Testis (tissue), 3 donors: ENCODE data around the gene SKAP2. TPM values are rescaled to one million over a fixed set of nuclear protein-coding genes. Genes with fewer than 3 reads are reported as not detected.
A peak's percentile ranks its signal among the peaks of the same experiment; 100 is the strongest.

Experiments
- DNase-seq: peaks from one replicate; pipeline ENCODE4 v3.0.0-alpha.2; 2019
- H3K27ac ChIP-seq, 2 donors: fragments of 200-600 bp; sonication (generic); one replicate each; pipeline ENCODE4 v1.5.1; 2019
- H3K27me3 ChIP-seq: fragments of 200-600 bp; sonication (generic); one replicate; pipeline ENCODE4 v1.5.1; 2019
- H3K36me3 ChIP-seq: fragments of 200-600 bp; sonication (generic); one replicate; pipeline ENCODE4 v1.5.1; 2017; ENCODE audit warnings: low read depth; ENCODE audit errors: missing control alignments
- H3K4me1 ChIP-seq: fragments of 200-600 bp; sonication (generic); one replicate; pipeline ENCODE4 v1.5.1; 2019
- H3K4me3 ChIP-seq, 2 donors: fragments of 200-600 bp; sonication (generic); one replicate each; pipeline ENCODE4 v1.5.1; 2017 to 2019
- H3K9me3 ChIP-seq: fragments of 200-600 bp; sonication (generic); one replicate; pipeline ENCODE4 v1.5.1; 2017
- POLR2A ChIP-seq: fragments of 450-650 bp; IDR thresholded peaks from one replicate; pipeline ENCODE4 v1.6.1; 2017; ENCODE audit warnings: antibody characterized with exemption, mild to moderate bottlenecking, moderate library complexity
- WGBS, 2 donors: methylation state at CpG; one replicate each; pipeline ENCODE4 v1.1.5; 2018; 5-methylcytosine and 5-hydroxymethylcytosine counted together
- intact Hi-C: fragments of 100-400 bp; cut with DNase I; formaldehyde crosslinking; loops from one replicate; pipeline ENCODE4 v1.15.1; 2023; ENCODE audit warnings: low total_unique reads
- polyA plus RNA-seq: library from polyadenylated mRNA; stranded (reverse); fragments of 350-450 nt; fragmentation: Illumina TruSeq; extraction: RNeasy Lipid Tissue Mini Kit (QIAGEN cat#74804); gene quantifications from one replicate; pipeline ENCODE4 v1.2.3, GENCODE V29; 2014; ENCODE audit warnings: low read depth, low replicate concordance; ENCODE audit not compliant: insufficient read depth
- total RNA-seq, 2 donors: library from RNA; depleted of rRNA; stranded (reverse); fragments of >200 nt; gene quantifications; one replicate each; pipeline ENCODE4 v1.2.3, GENCODE V29; 2016
- TF ChIP-seq, protein P1 (sequence below), 3 experiments: fragments of 450-650 bp in 2 of 3; fragments of 200-600 bp in 1 of 3; sonication (generic) in 1 of 3; IDR thresholded peaks; one replicate each; pipeline ENCODE4 v1.5.1; 2016 to 2019; ENCODE audit warnings: antibody characterized with exemption in 3 of 3, mild to moderate bottlenecking in 2 of 3, moderate library complexity in 1 of 3

SKAP2 gene
- total and polyA plus RNA-seq, 3 donors from 2014 or later: 33.1 to 43.6 (median 33.9) TPM

DNA sequence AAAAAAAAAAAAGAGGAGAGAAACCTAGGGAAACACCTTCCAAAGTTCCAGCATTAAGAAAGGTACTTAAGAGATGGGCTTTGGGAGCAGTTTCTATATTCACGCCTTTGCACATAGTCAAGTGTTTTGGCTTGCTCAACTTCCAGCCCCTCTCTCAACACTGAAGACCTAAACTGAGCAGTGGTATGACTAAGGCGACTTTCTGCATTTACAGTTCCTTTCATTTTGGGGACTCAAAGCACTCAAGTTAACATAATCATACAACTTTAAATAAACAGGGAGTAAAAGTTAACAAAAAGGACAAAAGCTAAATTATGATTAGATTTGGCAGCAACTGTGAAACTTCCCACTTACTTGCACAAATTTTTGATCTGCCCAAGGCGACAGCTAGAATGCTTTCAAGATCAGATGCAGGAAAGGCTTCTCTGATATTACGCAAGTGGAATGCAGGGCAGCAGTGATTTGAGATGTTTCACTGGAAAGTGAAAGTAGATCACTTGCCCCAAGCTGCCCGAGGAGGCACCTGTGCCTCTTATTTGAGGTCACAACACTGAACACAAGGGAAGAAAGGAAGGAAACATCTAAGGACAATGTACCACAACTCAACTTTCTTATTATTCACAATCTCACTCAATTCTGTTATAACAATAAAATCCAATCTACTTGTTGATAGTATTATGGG is 199.5 kb downstream of the SKAP2 start:
- peak; percentile 66 for DNase-seq
- 51 to 53% methylated on average over 5 of the region's 5 CpGs for WGBS, 2 donors
- H3K27ac ChIP-seq: peak overlapping the region; percentile 57 to 65
- no peaks in the 10 kb centered on the region for H3K9me3 ChIP-seq
- H3K27me3 ChIP-seq: no peaks in the 10 kb centered on the region
- intact Hi-C loops: no loop called here
- no peak for TF ChIP-seq POLR2A
- TF ChIP-seq, protein P1, sequence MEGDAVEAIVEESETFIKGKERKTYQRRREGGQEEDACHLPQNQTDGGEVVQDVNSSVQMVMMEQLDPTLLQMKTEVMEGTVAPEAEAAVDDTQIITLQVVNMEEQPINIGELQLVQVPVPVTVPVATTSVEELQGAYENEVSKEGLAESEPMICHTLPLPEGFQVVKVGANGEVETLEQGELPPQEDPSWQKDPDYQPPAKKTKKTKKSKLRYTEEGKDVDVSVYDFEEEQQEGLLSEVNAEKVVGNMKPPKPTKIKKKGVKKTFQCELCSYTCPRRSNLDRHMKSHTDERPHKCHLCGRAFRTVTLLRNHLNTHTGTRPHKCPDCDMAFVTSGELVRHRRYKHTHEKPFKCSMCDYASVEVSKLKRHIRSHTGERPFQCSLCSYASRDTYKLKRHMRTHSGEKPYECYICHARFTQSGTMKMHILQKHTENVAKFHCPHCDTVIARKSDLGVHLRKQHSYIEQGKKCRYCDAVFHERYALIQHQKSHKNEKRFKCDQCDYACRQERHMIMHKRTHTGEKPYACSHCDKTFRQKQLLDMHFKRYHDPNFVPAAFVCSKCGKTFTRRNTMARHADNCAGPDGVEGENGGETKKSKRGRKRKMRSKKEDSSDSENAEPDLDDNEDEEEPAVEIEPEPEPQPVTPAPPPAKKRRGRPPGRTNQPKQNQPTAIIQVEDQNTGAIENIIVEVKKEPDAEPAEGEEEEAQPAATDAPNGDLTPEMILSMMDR (IDR thresholded peaks at IDR 0.05): no peak
- H3K36me3 ChIP-seq: no peaks in the 10 kb centered on the region
- H3K4me1 ChIP-seq: no peaks in the 10 kb centered on the region
- no peak overlapping the region for H3K4me3 ChIP-seq

DNA sequence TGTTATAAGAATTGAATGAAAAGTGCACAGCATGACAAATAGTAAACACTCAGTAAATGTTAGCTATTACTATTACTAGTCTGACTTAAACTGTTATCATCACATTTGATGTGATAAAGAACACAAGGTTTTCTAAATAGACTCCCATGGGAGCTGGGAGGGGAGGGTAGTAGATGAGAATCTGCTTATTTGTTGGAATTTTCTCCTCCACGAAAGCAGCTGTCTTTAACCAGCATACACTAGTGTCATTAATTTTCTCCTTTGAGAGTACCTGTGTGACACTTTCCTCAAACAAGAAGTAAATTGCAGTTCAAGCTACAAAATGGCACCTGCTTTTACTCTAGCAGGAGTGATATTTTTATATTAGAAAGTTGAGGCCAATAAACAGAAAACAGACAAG is 200.1 kb downstream of the SKAP2 start:
- DNase-seq: no peak
- no peaks in the 10 kb centered on the region for H3K36me3 ChIP-seq
- H3K9me3 ChIP-seq: no peaks in the 10 kb centered on the region
- no peaks in the 10 kb centered on the region for H3K4me1 ChIP-seq
- H3K27me3 ChIP-seq: no peaks in the 10 kb centered on the region
- H3K27ac ChIP-seq: peak overlapping the region; percentile 57 to 65
- intact Hi-C loops: no loop called here
- H3K4me3 ChIP-seq: no peak overlapping the region
- 64 to 79% methylated on average over 1 of the region's 1 CpG for WGBS, 2 donors
- TF ChIP-seq, protein P1 (IDR thresholded peaks at IDR 0.05): no peak
- no peak for TF ChIP-seq POLR2A

DNA sequence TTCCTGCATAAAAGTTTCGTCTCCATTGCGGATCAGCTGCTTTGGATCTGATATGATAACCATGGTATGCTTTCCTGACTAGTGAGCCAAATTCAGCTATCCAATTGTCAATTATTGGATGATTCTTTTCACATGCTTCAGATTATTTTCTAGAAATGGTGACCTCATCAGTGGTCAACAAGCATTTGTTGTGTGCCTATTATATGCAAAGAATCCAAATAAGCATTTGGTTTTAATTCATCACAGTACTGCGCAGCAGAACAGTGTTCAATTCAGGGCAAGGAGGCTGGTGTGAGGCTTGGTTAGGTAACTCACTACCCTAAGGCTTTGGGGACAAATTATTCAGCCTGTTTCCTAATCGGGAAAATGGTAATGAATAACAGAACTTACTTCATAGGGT is 200.5 kb downstream of the SKAP2 start:
- Histone ChIP-seq H3K4me1 (no peaks in the 10 kb centered on the region), H3K27ac (peak overlapping the region; percentile 57 to 65), H3K27me3 (no peaks in the 10 kb centered on the region), H3K36me3 (no peaks in the 10 kb centered on the region), H3K9me3 (no peaks in the 10 kb centered on the region), H3K4me3 (no peak overlapping the region)
- DNase-seq: no peak
- 74 to 82% methylated on average over 4 of the region's 4 CpGs for WGBS, 2 donors
- TF ChIP-seq, protein P1 (IDR thresholded peaks at IDR 0.05): no peak
- TF ChIP-seq POLR2A: no peak
- intact Hi-C loops: no loop called here

DNA sequence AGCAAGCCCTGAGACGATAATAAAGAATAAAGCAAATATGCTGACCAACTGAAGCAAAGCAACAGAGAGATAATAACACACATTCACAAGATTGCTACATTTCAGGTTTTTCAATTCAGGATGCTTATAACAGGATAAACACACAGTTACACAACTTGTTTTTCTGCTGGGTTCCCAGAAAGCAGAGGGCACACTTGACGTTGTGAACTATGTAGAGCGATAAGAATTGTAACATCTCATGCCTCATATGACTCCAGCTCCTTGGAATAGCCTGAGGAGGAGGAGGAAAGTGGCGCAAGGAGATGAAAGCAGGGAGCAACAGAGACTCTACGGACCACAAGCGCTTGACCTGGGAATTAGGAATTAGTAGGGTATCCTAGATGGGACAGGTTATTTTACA is 201.7 kb downstream of the SKAP2 start:
- H3K4me3 ChIP-seq: no peak overlapping the region
- H3K36me3 ChIP-seq: no peaks in the 10 kb centered on the region
- no peaks in the 10 kb centered on the region for H3K27me3 ChIP-seq
- TF ChIP-seq, protein P1 (IDR thresholded peaks at IDR 0.05): no peak
- TF ChIP-seq POLR2A: no peak
- intact Hi-C loops: no loop called here
- H3K4me1 ChIP-seq: no peaks in the 10 kb centered on the region
- H3K9me3 ChIP-seq: no peaks in the 10 kb centered on the region
- peak; percentile 84 for DNase-seq
- 77 to 81% methylated on average over 6 of the region's 6 CpGs for WGBS, 2 donors
- H3K27ac ChIP-seq: peak overlapping the region; percentile 57 to 65

DNA sequence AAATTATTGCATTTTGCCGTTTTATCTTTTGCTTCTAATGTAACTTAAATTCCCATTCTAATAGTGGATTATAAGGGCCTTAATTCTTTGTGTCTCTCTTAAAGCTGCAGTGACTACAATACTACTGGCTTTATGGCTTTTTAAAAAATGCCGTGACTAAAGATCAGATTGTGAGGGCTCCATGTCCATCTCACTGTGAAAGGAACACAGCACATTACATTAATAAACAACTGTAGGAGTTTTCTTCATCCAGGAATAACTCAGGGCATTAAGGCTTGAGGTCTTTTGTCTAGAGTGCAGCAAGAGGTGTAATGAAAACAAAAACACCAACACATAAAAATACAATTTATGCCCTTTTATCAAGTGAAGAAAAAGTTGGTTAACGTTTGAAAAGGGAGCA is 205.3 kb downstream of the SKAP2 start:
- intact Hi-C loops: no loop called here

More for the DNA sequence above, 205.3 kb downstream of the SKAP2 start:
- TF ChIP-seq, protein P1 (IDR thresholded peaks at IDR 0.05): no peak
- no peak for TF ChIP-seq POLR2A
- Histone ChIP-seq H3K27me3 (no peaks in the 10 kb centered on the region), H3K4me1 (no peaks in the 10 kb centered on the region), H3K27ac (no peak overlapping the region), H3K4me3 (no peak overlapping the region), H3K36me3 (no peaks in the 10 kb centered on the region), H3K9me3 (no peaks in the 10 kb centered on the region)
- no peak for DNase-seq
- 72 to 76% methylated on average over 3 of the region's 3 CpGs for WGBS, 2 donors
